HepG2 (cell line): ENCODE results near the gene TRIM69. TPM values are rescaled to one million over a fixed set of nuclear protein-coding genes. Genes with fewer than 3 reads are reported as not detected.

Source experiments
- ATAC-seq: fragments of 200-7000 bp; cut with Tn5 transposase; 3 replicates; pipeline ENCODE4 v1.9.1; 2020; ENCODE audit warnings: mild to moderate bottlenecking, moderate library complexity
- BruUV-seq: library from RNA; stranded (reverse); fragments of 400-500 nt; replicated peaks from 2 replicates; lab custom pipeline; 2021; lab: Mats Ljungman, UMichigan
- CTCF ChIA-PET: fragments of 300-600 bp; formaldehyde crosslinking; extraction: SDS; loops from one replicate; lab custom pipeline; 2021; ENCODE audit warnings: low total read pairs, inconsistent platforms, low intra/inter-chr PET ratio; lab: Yijun Ruan, JAX
- POLR2A ChIA-PET: fragments of 350-600 bp; sonication (Branson Sonifier 250); formaldehyde crosslinking; loops from one replicate; lab custom pipeline; 2020; ENCODE audit warnings: antibody characterized with exemption, inconsistent platforms; lab: Yijun Ruan, JAX
- DNase-seq: peaks from one replicate; pipeline ENCODE4 v3.0.0-alpha.2; 2015; ENCODE audit warnings: low spot score
- FAIRE-seq: peaks from 3 replicates; lab custom pipeline; 2011; peaks lifted over from hg19 to GRCh38; lab: Jason Lieb, UNC
- H2AFZ ChIP-seq: one replicate; pipeline ENCODE4 v1.6.1; 2011; ENCODE audit warnings: low read length, inconsistent platforms
- H3K27ac ChIP-seq: fragments of 300-600 bp; 3 replicates; pipeline ENCODE4 v1.8.0; 2011; ENCODE audit warnings: mixed run types, mild to moderate bottlenecking, mixed read lengths, low read length, inconsistent platforms; ENCODE audit not compliant: insufficient read depth; ENCODE audit errors: extremely low read length
- H3K27me3 ChIP-seq, 2 experiments: fragments of 200-600 bp in 1 of 2; 2 replicates in 1 of 2; 3 replicates in 1 of 2; pipeline versions ENCODE4 v1.6.0 to v1.8.0; 2011; ENCODE audit warnings: low read length in 2 of 2, mild to moderate bottlenecking in 2 of 2, moderate library complexity in 2 of 2, inconsistent platforms in 1 of 2; ENCODE audit not compliant: insufficient read depth in 2 of 2, control insufficient read depth in 1 of 2
- H3K36me3 ChIP-seq, 2 experiments: fragments of 200-600 bp in 1 of 2; replicated peaks in 1 of 2; 2 replicates in 1 of 2; 3 replicates in 1 of 2; pipeline versions ENCODE4 v1.5.1 to v1.8.0; 2011; ENCODE audit warnings: low read length in 2 of 2, inconsistent platforms in 1 of 2; ENCODE audit not compliant: insufficient read depth in 2 of 2, control insufficient read depth in 1 of 2
- H3K4me1 ChIP-seq: 2 replicates; pipeline ENCODE4 v1.5.1; 2012; ENCODE audit warnings: low read length, inconsistent platforms; ENCODE audit not compliant: insufficient read depth
- H3K4me2 ChIP-seq: 2 replicates; pipeline ENCODE4 v1.6.0; 2011; ENCODE audit warnings: low read depth, low read length, inconsistent platforms
- H3K4me3 ChIP-seq, 3 experiments: fragments of 200-600 bp in 1 of 3; sonication (generic), shearing (Covaris generic) in 1 of 3; replicated peaks in 1 of 3; 2 replicates each; pipeline ENCODE4 v1.5.1; 2011 to 2016; ENCODE audit warnings: low read length in 3 of 3, inconsistent platforms in 2 of 3, low read depth in 2 of 3, mild to moderate bottlenecking in 2 of 3, control low read depth in 1 of 3, mixed read lengths in 1 of 3; ENCODE audit not compliant: insufficient read depth in 1 of 3
- H3K79me2 ChIP-seq: one replicate; pipeline ENCODE4 v1.6.1; 2011; ENCODE audit warnings: low read length, inconsistent platforms; ENCODE audit not compliant: insufficient read depth
- H3K9ac ChIP-seq: 2 replicates; pipeline ENCODE4 v1.6.0; 2011; ENCODE audit warnings: mild to moderate bottlenecking, low read depth, low read length, inconsistent platforms; ENCODE audit not compliant: insufficient read depth
- H3K9me3 ChIP-seq: 2 replicates; pipeline ENCODE4 v1.5.1; 2012; ENCODE audit warnings: mild to moderate bottlenecking, low read length
- H4K20me1 ChIP-seq: 2 replicates; pipeline ENCODE4 v1.6.0; 2011; ENCODE audit warnings: inconsistent platforms, mild to moderate bottlenecking, low read length, moderate library complexity; ENCODE audit not compliant: insufficient read depth
- EHMT2 ChIP-seq: fragments of 200-600 bp; sonication (generic); IDR thresholded peaks from 2 replicates; pipeline ENCODE4 v1.7.0; 2017; ENCODE audit warnings: antibody characterized with exemption, low read depth, low read length, borderline replicate concordance
- ERF ChIP-seq: IDR thresholded peaks from 2 replicates; pipeline ENCODE4 v1.6.1; 2018; ENCODE audit warnings: missing biosample characterization, missing genetic modification reagents
- HMGA1 ChIP-seq: sonication (generic); formaldehyde crosslinking; conservative IDR thresholded peaks from 2 replicates; pipeline ENCODE4 v1.4.0; 2020; ENCODE audit warnings: missing genetic modification reagents
- RARG ChIP-seq: sonication (generic); formaldehyde crosslinking; IDR thresholded peaks from 2 replicates; pipeline ENCODE4 v1.4.0; 2020; ENCODE audit warnings: low read depth, mild to moderate bottlenecking, missing genetic modification reagents
- SMAD9 ChIP-seq: sonication (generic); formaldehyde crosslinking; IDR thresholded peaks from 2 replicates; pipeline ENCODE4 v1.5.1; 2020; ENCODE audit warnings: mild to moderate bottlenecking, missing genetic modification reagents
- ZNF326 ChIP-seq: sonication (generic); formaldehyde crosslinking; IDR thresholded peaks from 2 replicates; pipeline ENCODE4 v1.4.0; 2020; ENCODE audit warnings: missing genetic modification reagents, borderline replicate concordance
- ZSCAN9 ChIP-seq: IDR thresholded peaks from 2 replicates; pipeline ENCODE4 v1.6.1; 2016; ENCODE audit warnings: borderline replicate concordance
- WGBS: methylation state at CpG from one replicate; pipeline ENCODE4 v1.1.6; 2017; ENCODE audit warnings: low lambda C conversion rate; 5-methylcytosine and 5-hydroxymethylcytosine counted together
- in situ Hi-C: cut with HindIII; loops from 2 replicates; pipeline ENCODE4 v1.10.0; 2017; ENCODE audit warnings: low pct_unique_long_range_greater_than_20kb; ENCODE audit not compliant: extremely low pct_ligation_motif_present
- intact Hi-C: fragments of 100-400 bp; cut with micrococcal nuclease; formaldehyde crosslinking; loops from one replicate; pipeline ENCODE4 v1.10.0; 2022; ENCODE audit not compliant: unreplicated experiment
- polyA plus RNA-seq, 8 experiments: library from polyadenylated mRNA; depleted of rRNA in 3 of 8; stranded (reverse) in 7 of 8; unstranded in 1 of 8; fragments of >200 nt; fragmentation: Illumina TruSeq in 4 of 8; extraction: Trizol in 4 of 8; gene quantifications; 2 replicates each; pipeline versions ENCODE4 v1.2.1 to v1.2.3, GENCODE V29; 2011 to 2016; ENCODE audit warnings: low read depth in 4 of 8, missing spikeins in 1 of 8, mixed read lengths in 1 of 8; ENCODE audit not compliant: insufficient read depth in 1 of 8
- total RNA-seq, 5 experiments: library from RNA; depleted of rRNA; stranded (reverse); fragments of >200 nt; fragmentation: Illumina TruSeq; extraction: Trizol; gene quantifications; 2 replicates each; pipeline ENCODE4 v1.2.3, GENCODE V29; 2016; ENCODE audit warnings: low read depth in 1 of 5
- TF ChIP-seq, protein P1 (sequence below): sonication (generic); formaldehyde crosslinking; IDR thresholded peaks from 2 replicates; pipeline ENCODE4 v1.5.0; 2020; ENCODE audit warnings: missing genetic modification reagents
- TF ChIP-seq, protein P2 (sequence below): sonication (generic); formaldehyde crosslinking; IDR thresholded peaks from 2 replicates; pipeline ENCODE4 v1.4.0; 2020; ENCODE audit warnings: mild to moderate bottlenecking, missing genetic modification reagents
- TF ChIP-seq, protein P3 (sequence below): IDR thresholded peaks from 2 replicates; pipeline ENCODE4 v1.6.1; 2016
- TF ChIP-seq, protein P4 (sequence below): sonication (generic); formaldehyde crosslinking; IDR thresholded peaks from 2 replicates; pipeline ENCODE4 v1.5.0; 2020; ENCODE audit warnings: missing genetic modification reagents, mild to moderate bottlenecking, borderline replicate concordance
- TF ChIP-seq, protein P5 (sequence below): sonication (generic); formaldehyde crosslinking; IDR thresholded peaks from 2 replicates; pipeline ENCODE4 v1.9.0; 2021; ENCODE audit warnings: mild to moderate bottlenecking, missing genetic modification reagents

The TRIM69 gene
- total and polyA plus RNA-seq, 2 of the 13 experiments (the other 11 are each of a cell fraction or from before 2014, with no cell fraction given): 2.6 to 3.2 TPM

DNA sequence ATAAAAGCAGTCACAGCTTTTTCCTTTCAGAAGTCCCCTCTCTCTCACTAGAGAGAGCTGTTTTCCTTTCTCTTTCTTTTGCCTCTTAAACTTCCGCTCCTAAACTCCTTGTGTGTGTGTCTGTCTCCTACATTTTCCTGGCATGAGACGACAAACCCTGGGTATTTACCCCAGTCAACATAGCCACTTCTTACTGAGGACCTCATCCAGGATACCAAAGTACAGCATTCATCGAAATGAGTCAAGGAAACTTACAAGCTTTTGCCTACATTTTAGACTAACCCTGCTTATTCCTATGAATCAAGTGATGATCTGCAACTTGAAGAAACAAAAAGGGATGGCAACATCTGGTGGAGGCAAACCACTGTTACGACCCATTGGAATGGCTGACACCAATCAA is 41.9 kb upstream of the TRIM69 start (continued):
- no peak for TF ChIP-seq ZNF326 (CRISPR knock-in tag)
- TF ChIP-seq, protein P1, sequence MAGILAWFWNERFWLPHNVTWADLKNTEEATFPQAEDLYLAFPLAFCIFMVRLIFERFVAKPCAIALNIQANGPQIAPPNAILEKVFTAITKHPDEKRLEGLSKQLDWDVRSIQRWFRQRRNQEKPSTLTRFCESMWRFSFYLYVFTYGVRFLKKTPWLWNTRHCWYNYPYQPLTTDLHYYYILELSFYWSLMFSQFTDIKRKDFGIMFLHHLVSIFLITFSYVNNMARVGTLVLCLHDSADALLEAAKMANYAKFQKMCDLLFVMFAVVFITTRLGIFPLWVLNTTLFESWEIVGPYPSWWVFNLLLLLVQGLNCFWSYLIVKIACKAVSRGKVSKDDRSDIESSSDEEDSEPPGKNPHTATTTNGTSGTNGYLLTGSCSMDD (CRISPR knock-in tag): no peak
- TF ChIP-seq, protein P2, sequence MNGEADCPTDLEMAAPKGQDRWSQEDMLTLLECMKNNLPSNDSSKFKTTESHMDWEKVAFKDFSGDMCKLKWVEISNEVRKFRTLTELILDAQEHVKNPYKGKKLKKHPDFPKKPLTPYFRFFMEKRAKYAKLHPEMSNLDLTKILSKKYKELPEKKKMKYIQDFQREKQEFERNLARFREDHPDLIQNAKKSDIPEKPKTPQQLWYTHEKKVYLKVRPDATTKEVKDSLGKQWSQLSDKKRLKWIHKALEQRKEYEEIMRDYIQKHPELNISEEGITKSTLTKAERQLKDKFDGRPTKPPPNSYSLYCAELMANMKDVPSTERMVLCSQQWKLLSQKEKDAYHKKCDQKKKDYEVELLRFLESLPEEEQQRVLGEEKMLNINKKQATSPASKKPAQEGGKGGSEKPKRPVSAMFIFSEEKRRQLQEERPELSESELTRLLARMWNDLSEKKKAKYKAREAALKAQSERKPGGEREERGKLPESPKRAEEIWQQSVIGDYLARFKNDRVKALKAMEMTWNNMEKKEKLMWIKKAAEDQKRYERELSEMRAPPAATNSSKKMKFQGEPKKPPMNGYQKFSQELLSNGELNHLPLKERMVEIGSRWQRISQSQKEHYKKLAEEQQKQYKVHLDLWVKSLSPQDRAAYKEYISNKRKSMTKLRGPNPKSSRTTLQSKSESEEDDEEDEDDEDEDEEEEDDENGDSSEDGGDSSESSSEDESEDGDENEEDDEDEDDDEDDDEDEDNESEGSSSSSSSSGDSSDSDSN (CRISPR knock-in tag): no peak
- TF ChIP-seq EHMT2: no peak
- no peak for TF ChIP-seq SMAD9 (CRISPR knock-in tag)

DNA sequence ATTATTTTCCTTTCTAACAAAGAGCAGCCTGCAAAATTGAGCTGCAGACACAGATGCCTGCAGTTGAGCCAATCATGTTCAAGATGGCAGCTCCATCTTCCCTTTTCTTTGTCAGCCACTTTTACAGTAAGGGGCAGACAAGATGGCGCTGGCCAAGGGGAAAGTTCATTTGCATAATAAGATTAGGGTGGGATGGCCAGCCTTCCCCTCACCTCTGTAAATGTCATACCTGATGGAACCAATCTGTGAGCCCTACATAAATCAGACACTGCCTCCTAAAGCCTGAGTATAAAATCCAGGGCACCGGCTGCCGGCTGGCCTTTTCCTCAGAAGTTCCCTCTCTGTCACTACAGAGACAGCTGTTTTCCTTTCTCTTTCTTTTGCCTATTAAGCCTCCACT is 41.0 kb upstream of the TRIM69 start:
- intact Hi-C loops (no loop called here), in situ Hi-C loops (no loop called here)
- no peaks in the 10 kb centered on the region for H3K79me2 ChIP-seq
- CTCF ChIA-PET: no interaction called here
- no peak overlapping the region for H3K4me2 ChIP-seq
- no peak overlapping the region for H2AFZ ChIP-seq
- H3K27ac ChIP-seq: no peak overlapping the region
- no peak overlapping the region for H3K9ac ChIP-seq
- H3K36me3 ChIP-seq: no peaks in the 10 kb centered on the region
- FAIRE-seq: no peak
- ATAC-seq: no peak
- no TSS peak for BruUV-seq
- no peak for DNase-seq
- WGBS: 25% methylated on average over 3 of the region's 3 CpGs
- no peaks in the 10 kb centered on the region for H3K9me3 ChIP-seq
- POLR2A ChIA-PET: interaction anchor here (0.9 kb wide), 1 partner anchor 12 kb away, joined by 3 read pairs; no protein-coding TSS in a partner anchor
- H4K20me1 ChIP-seq: no peaks in the 10 kb centered on the region
- peaks cover 9% of the 10 kb centered on the region; the same call in 1 of the 2 replicates for H3K4me1 ChIP-seq
- H3K27me3 ChIP-seq: no peaks in the 10 kb centered on the region; a peak in 1 of 5 replicates
- H3K4me3 ChIP-seq: no peak overlapping the region
- TF ChIP-seq, protein P3, sequence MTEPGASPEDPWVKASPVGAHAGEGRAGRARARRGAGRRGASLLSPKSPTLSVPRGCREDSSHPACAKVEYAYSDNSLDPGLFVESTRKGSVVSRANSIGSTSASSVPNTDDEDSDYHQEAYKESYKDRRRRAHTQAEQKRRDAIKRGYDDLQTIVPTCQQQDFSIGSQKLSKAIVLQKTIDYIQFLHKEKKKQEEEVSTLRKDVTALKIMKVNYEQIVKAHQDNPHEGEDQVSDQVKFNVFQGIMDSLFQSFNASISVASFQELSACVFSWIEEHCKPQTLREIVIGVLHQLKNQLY (CRISPR knock-in tag): no peak
- TF ChIP-seq, protein P4, sequence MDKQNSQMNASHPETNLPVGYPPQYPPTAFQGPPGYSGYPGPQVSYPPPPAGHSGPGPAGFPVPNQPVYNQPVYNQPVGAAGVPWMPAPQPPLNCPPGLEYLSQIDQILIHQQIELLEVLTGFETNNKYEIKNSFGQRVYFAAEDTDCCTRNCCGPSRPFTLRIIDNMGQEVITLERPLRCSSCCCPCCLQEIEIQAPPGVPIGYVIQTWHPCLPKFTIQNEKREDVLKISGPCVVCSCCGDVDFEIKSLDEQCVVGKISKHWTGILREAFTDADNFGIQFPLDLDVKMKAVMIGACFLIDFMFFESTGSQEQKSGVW (CRISPR knock-in tag): no peak
- TF ChIP-seq ZSCAN9 (CRISPR knock-in tag): no peak
- TF ChIP-seq RARG (CRISPR knock-in tag): no peak
- TF ChIP-seq ERF (CRISPR knock-in tag): no peak
- TF ChIP-seq HMGA1 (CRISPR knock-in tag): no peak
- TF ChIP-seq, protein P5, sequence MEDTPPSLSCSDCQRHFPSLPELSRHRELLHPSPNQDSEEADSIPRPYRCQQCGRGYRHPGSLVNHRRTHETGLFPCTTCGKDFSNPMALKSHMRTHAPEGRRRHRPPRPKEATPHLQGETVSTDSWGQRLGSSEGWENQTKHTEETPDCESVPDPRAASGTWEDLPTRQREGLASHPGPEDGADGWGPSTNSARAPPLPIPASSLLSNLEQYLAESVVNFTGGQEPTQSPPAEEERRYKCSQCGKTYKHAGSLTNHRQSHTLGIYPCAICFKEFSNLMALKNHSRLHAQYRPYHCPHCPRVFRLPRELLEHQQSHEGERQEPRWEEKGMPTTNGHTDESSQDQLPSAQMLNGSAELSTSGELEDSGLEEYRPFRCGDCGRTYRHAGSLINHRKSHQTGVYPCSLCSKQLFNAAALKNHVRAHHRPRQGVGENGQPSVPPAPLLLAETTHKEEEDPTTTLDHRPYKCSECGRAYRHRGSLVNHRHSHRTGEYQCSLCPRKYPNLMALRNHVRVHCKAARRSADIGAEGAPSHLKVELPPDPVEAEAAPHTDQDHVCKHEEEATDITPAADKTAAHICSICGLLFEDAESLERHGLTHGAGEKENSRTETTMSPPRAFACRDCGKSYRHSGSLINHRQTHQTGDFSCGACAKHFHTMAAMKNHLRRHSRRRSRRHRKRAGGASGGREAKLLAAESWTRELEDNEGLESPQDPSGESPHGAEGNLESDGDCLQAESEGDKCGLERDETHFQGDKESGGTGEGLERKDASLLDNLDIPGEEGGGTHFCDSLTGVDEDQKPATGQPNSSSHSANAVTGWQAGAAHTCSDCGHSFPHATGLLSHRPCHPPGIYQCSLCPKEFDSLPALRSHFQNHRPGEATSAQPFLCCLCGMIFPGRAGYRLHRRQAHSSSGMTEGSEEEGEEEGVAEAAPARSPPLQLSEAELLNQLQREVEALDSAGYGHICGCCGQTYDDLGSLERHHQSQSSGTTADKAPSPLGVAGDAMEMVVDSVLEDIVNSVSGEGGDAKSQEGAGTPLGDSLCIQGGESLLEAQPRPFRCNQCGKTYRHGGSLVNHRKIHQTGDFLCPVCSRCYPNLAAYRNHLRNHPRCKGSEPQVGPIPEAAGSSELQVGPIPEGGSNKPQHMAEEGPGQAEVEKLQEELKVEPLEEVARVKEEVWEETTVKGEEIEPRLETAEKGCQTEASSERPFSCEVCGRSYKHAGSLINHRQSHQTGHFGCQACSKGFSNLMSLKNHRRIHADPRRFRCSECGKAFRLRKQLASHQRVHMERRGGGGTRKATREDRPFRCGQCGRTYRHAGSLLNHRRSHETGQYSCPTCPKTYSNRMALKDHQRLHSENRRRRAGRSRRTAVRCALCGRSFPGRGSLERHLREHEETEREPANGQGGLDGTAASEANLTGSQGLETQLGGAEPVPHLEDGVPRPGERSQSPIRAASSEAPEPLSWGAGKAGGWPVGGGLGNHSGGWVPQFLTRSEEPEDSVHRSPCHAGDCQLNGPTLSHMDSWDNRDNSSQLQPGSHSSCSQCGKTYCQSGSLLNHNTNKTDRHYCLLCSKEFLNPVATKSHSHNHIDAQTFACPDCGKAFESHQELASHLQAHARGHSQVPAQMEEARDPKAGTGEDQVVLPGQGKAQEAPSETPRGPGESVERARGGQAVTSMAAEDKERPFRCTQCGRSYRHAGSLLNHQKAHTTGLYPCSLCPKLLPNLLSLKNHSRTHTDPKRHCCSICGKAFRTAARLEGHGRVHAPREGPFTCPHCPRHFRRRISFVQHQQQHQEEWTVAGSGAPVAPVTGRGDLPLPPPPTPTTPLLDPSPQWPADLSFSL (CRISPR knock-in tag): no peak
